ENCODE measurements around the gene NMT1. TPM values are rescaled to one million over a fixed set of nuclear protein-coding genes. Genes with fewer than 3 reads are reported as not detected.
A peak's percentile ranks its signal among the peaks of the same experiment; 100 is the strongest.

The NMT1 gene
- total and polyA plus RNA-seq, 2 of the 13 experiments (the other 11 are each of a cell fraction or from before 2014, with no cell fraction given) = 75.7 to 142 TPM

- TF ChIP-seq SKIL (CRISPR knock-in tag; IDR thresholded peaks at IDR 0.05; ENCODE audit: borderline replicate concordance) = 0 out of 2 replicates have a peak, but pooled peaks have one; percentile 13
- TF ChIP-seq ZNF616 (CRISPR knock-in tag; IDR thresholded peaks at IDR 0.05; ENCODE audit: low read depth) = 0 out of 2 replicates have a peak, but pooled peaks have one; percentile 34
These were observed 67.9 kb downstream of the NMT1 start (continued) for GRCh38 chr17:45128989-45129388.

- H3K4me2 ChIP-seq (ENCODE audit: low read depth, low read length) = peak overlapping the region; percentile 54
- DNase-seq (ENCODE audit: low spot score) (peak; percentile 89), ATAC-seq (peak; percentile 48), FAIRE-seq (peak; percentile 84)
- peaks cover 4% of the 10 kb centered on the region for H3K79me2 ChIP-seq (ENCODE audit: insufficient read depth, low read length)
- H3K27ac ChIP-seq (ENCODE audit: extremely low read length, insufficient read depth, low read length) = peak overlapping the region; percentile 63
- peak overlapping the region; percentile 44 for H3K9ac ChIP-seq (ENCODE audit: insufficient read depth, low read depth, low read length)
- H3K9me3 ChIP-seq (ENCODE audit: low read length) = no peaks in the 10 kb centered on the region
- no peaks in the 10 kb centered on the region for H4K20me1 ChIP-seq (ENCODE audit: insufficient read depth, low read length)
- H3K36me3 ChIP-seq (replicated peaks in 1 of 2; ENCODE audit: control insufficient read depth in 1 of 2, insufficient read depth in 2 of 2, low read length in 2 of 2) = no peaks in the 10 kb centered on the region
- intact Hi-C loops (cut with micrococcal nuclease; ENCODE audit: unreplicated experiment) (no loop called here), in situ Hi-C loops (cut with HindIII; ENCODE audit: extremely low pct_ligation_motif_present, low pct_unique_long_range_greater_than_20kb) (no loop called here)
- no peak overlapping the region for H2AFZ ChIP-seq (ENCODE audit: low read length)
- H3K4me1 ChIP-seq (ENCODE audit: insufficient read depth, low read length) = peaks cover 70% of the 10 kb centered on the region
- ChIA-PET POLR2A (interaction anchor here (0.8 to 4.7 kb wide), 12 partner anchors 15 to 72 kb away, joined by 3 to 71 read pairs (median 8); partner anchors contain the start of genes HEXIM1, HEXIM2 and NMT1), CTCF (ENCODE audit: low intra/inter-chr PET ratio, low total read pairs) (no interaction called here)
- no peaks in the 10 kb centered on the region for H3K27me3 ChIP-seq (ENCODE audit: control insufficient read depth in 1 of 2, insufficient read depth in 2 of 2, low read length in 2 of 2)
- 15% methylated on average over 4 of the region's 10 CpGs for WGBS (ENCODE audit: low lambda C conversion rate)
- no TSS peak for BruUV-seq (replicated peaks)
- H3K4me3 ChIP-seq (replicated peaks in 1 of 3; ENCODE audit: insufficient read depth in 1 of 3, low read depth in 2 of 3, low read length in 3 of 3) = peak overlapping the region in 1 of 3 experiments; percentile 41; a peak in 2 of 6 replicates
- TF ChIP-seq ZNF740 (CRISPR knock-in tag; IDR thresholded peaks at IDR 0.05) (no peak), SRSF1 (optimal IDR thresholded peaks at IDR 0.05; ENCODE audit: low read depth, low read length) (no peak), ARNT2 (CRISPR knock-in tag; IDR thresholded peaks at IDR 0.05; ENCODE audit: low read depth) (0 out of 2 replicates have a peak, but pooled peaks have one; percentile 50), ZNF549 (CRISPR knock-in tag; IDR thresholded peaks at IDR 0.05) (no peak), ZBED4 (CRISPR knock-in tag; IDR thresholded peaks at IDR 0.05; ENCODE audit: borderline replicate concordance) (no peak), PAF1 (CRISPR knock-in tag; IDR thresholded peaks at IDR 0.05) (no peak), MXD4 (CRISPR knock-in tag; IDR thresholded peaks at IDR 0.05) (peak; percentile 29; the same call in 1 of the 2 replicates), ZNF234 (CRISPR knock-in tag; conservative IDR thresholded peaks at IDR 0.05) (no peak), HNF1B (CRISPR knock-in tag; IDR thresholded peaks at IDR 0.05) (no peak; the same call in 1 of the 2 replicates), HCFC1 (IDR thresholded peaks at IDR 0.05; ENCODE audit: low read depth, low read length) (0 out of 2 replicates have a peak, but pooled peaks have one; percentile 13), ELK4 (CRISPR knock-in tag; IDR thresholded peaks at IDR 0.05; ENCODE audit: borderline replicate concordance) (no peak)
These were observed 68.4 kb downstream of the NMT1 start for GRCh38 chr17:45129426-45129939.

All from HepG2 (cell line).